Anterior cingulate cortex (tissue), 58 donors: Measurements from ENCODE around the gene JAKMIP1.

Experiments used
- DNase-seq, 58 donors: peaks; one replicate each; lab custom pipeline; 2025; lab: John Stamatoyannopoulos, UW

The JAKMIP1 gene

GRCh38 chr4:6123976-6124375, 76.4 kb downstream of the JAKMIP1 start:
- no peak for DNase-seq

GRCh38 chr4:6123541-6123940, 76.8 kb downstream of the JAKMIP1 start:
- no peak for DNase-seq

- DNase-seq, result no peak
Measured at GRCh38 chr4:6123116-6123515, 77.2 kb downstream of the JAKMIP1 start.

- no peak for DNase-seq
Measured at GRCh38 chr4:6122496-6122895, 77.9 kb downstream of the JAKMIP1 start.

GRCh38 chr4:6121941-6122340, 78.4 kb downstream of the JAKMIP1 start:
- DNase-seq, result no peak

- no peak for DNase-seq
Measured at GRCh38 chr4:6121276-6121850, 79.0 kb downstream of the JAKMIP1 start.

GRCh38 chr4:6120361-6120760, 80.0 kb downstream of the JAKMIP1 start:
- DNase-seq, result no peak

- DNase-seq, result no peak
Measured at GRCh38 chr4:6119507-6120020, 80.8 kb downstream of the JAKMIP1 start.

- no peak for DNase-seq
Measured at GRCh38 chr4:6118201-6118600, 82.1 kb downstream of the JAKMIP1 start.

GRCh38 chr4:6116696-6117285, 83.6 kb downstream of the JAKMIP1 start:
- no peak for DNase-seq

- no peak for DNase-seq
Measured at GRCh38 chr4:6115746-6116586, 84.4 kb downstream of the JAKMIP1 start.

GRCh38 chr4:6115342-6115741, 85.0 kb downstream of the JAKMIP1 start:
- no peak for DNase-seq

- DNase-seq, result no peak
Measured at GRCh38 chr4:6114601-6115000, 85.7 kb downstream of the JAKMIP1 start.

GRCh38 chr4:6114181-6114580, 86.2 kb downstream of the JAKMIP1 start:
- DNase-seq, result no peak

GRCh38 chr4:6113641-6114040, 86.7 kb downstream of the JAKMIP1 start:
- DNase-seq, result no peak

- no peak for DNase-seq
Measured at GRCh38 chr4:6112606-6113290, 87.6 kb downstream of the JAKMIP1 start.

- DNase-seq, result no peak
Measured at GRCh38 chr4:6111354-6111960, 88.9 kb downstream of the JAKMIP1 start.

- no peak for DNase-seq
Measured at GRCh38 chr4:6110681-6111353, 89.5 kb downstream of the JAKMIP1 start.

GRCh38 chr4:6109842-6110560, 90.3 kb downstream of the JAKMIP1 start:
- no peak for DNase-seq
